Measurements from ENCODE around the gene SOX9. TPM values are rescaled to one million over a fixed set of nuclear protein-coding genes. Genes with fewer than 3 reads are reported as not detected.

The SOX9 gene
- total RNA-seq, 1 experiment from 2014 or later = 21.7 TPM

DNA sequence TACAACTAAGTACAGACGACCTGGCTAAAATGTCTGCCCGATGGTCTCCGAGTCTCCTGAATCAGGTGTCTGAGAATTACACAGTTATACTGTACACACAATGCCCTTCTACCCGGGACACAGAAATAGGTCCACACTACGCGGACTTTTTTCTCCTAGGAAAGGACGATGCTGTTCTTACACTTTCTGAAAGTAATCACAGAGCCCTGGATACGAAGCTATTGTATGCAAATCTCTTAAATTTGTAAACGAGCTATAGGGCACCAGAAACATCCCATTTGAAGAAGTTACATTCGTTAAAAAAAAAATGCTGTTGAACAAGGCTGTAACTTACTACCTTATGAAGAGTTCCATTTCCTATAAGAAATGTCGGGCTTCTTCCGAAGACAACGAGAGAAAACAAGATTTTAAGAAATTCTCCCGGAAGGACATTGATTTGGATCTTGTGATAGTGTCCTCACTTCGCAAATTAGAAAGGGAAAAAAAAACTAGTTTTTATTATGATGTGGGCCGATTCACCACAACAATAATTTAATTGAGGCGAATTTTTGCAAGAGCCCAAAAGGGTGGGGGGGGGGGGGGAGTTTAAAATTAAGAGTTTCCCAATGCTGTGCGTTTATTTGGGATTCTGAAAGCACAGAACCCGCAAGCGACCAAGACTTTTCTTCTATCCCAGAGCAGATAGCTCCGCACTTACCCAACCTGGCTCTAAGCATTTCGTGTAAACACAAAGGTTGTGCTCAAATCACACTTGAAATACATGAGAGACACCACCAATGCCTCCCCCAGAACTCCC lies 1.5 kb upstream of the SOX9 start:
- Histone ChIP-seq H4K20me1 (ENCODE audit: insufficient read depth) (peaks cover 18% of the 10 kb centered on the region), H3K9me2 (ENCODE audit: insufficient read depth) (no peaks in the 10 kb centered on the region), H3K9me3 (ENCODE audit: insufficient read depth, low read depth) (peaks cover 4% of the 10 kb centered on the region; the same call in 1 of the 2 replicates), H3K27ac (peak overlapping the region; percentile 80), H3K79me2 (ENCODE audit: low read depth) (peaks cover 31% of the 10 kb centered on the region), H3K4me2 (peak overlapping the region; percentile 94), H3F3A (ENCODE audit: insufficient read depth, low read depth) (peaks cover 3% of the 10 kb centered on the region), H2AFZ (peak overlapping the region; percentile 76), H3K4me3 (peak overlapping the region; percentile 73), H3K27me3 (ENCODE audit: insufficient read depth, low read depth) (no peaks in the 10 kb centered on the region), H3K36me3 (ENCODE audit: low read depth) (peaks cover 11% of the 10 kb centered on the region), H3K4me1 (replicated peaks; ENCODE audit: insufficient read depth) (peaks cover 26% of the 10 kb centered on the region)
- CTCF ChIA-PET = interaction anchor here (0.8 to 1.0 kb wide), 2 partner anchors 421 to 645 kb away, joined by 3 read pairs; no protein-coding TSS in a partner anchor
- intact Hi-C loops (cut with micrococcal nuclease; ENCODE audit: unreplicated experiment) = loop anchor here (2.0 to 10.0 kb wide), 7 partner anchors 147 to 1352 kb away; no protein-coding TSS in a partner anchor
- DNase-seq = no peak
- no peak for TF ChIP-seq EZH2 (IDR thresholded peaks at IDR 0.05; ENCODE audit: low read depth)
- no peak for TF ChIP-seq CTCF (conservative IDR thresholded peaks at IDR 0.05)
- no TSS peak for BruUV-seq (replicated peaks)
- POLR2A ChIA-PET (ENCODE audit: unreplicated experiment) = no interaction called here

GRCh38 chr17:72119873-72120641 lies 763 bp upstream of the SOX9 start:
- Histone ChIP-seq H3K9me2 (ENCODE audit: insufficient read depth) (no peaks in the 10 kb centered on the region), H3K4me2 (peak overlapping the region; percentile 94), H3K27ac (peak overlapping the region; percentile 80), H2AFZ (peak overlapping the region; percentile 76), H4K20me1 (ENCODE audit: insufficient read depth) (peaks cover 25% of the 10 kb centered on the region), H3K79me2 (ENCODE audit: low read depth) (peaks cover 39% of the 10 kb centered on the region), H3K27me3 (ENCODE audit: insufficient read depth, low read depth) (no peaks in the 10 kb centered on the region), H3K4me3 (peak overlapping the region; percentile 73), H3F3A (ENCODE audit: insufficient read depth, low read depth) (peaks cover 10% of the 10 kb centered on the region), H3K36me3 (ENCODE audit: low read depth) (peaks cover 19% of the 10 kb centered on the region), H3K9me3 (ENCODE audit: insufficient read depth, low read depth) (peaks cover 4% of the 10 kb centered on the region; the same call in 1 of the 2 replicates), H3K4me1 (replicated peaks; ENCODE audit: insufficient read depth) (peaks cover 34% of the 10 kb centered on the region)
- ChIA-PET CTCF (interaction anchor here (0.8 to 1.5 kb wide), 3 partner anchors 420 to 647 kb away, joined by 3 to 4 read pairs (median 3); no protein-coding TSS in a partner anchor), POLR2A (ENCODE audit: unreplicated experiment) (interaction anchor here (0.5 to 1.1 kb wide), 11 partner anchors 30 to 1002 kb away, joined by 3 to 8 read pairs (median 4); no protein-coding TSS in a partner anchor)
- TF ChIP-seq EZH2 (IDR thresholded peaks at IDR 0.05; ENCODE audit: low read depth) (no peak), CTCF (conservative IDR thresholded peaks at IDR 0.05) (no peak)
- BruUV-seq (replicated peaks) = TSS peak; percentile 56
- intact Hi-C loops (cut with micrococcal nuclease; ENCODE audit: unreplicated experiment) = loop anchor here (1.0 to 10.0 kb wide), 12 partner anchors 148 to 1353 kb away; no protein-coding TSS in a partner anchor
- DNase-seq = peak; percentile 53 to 57

All from PC-9 (cell line).